IMR-90 (cell line): ENCODE data around the gene GFRA4. TPM values are rescaled to one million over a fixed set of nuclear protein-coding genes. Genes with fewer than 3 reads are reported as not detected.

ENCODE experiments used
- ATAC-seq: fragments of 200-7000 bp; cut with Tn5 transposase; 2 replicates; pipeline ENCODE4 v1.9.1; 2020; ENCODE audit warnings: low read depth, mild to moderate bottlenecking, moderate library complexity
- BruUV-seq: library from RNA; stranded (reverse); fragments of 400-500 nt; replicated peaks from 2 replicates; lab custom pipeline; 2021; lab: Mats Ljungman, UMichigan
- CTCF ChIA-PET: fragments of 300-600 bp; formaldehyde crosslinking; extraction: SDS; loops from one replicate; lab custom pipeline; 2021; ENCODE audit warnings: antibody characterized with exemption; lab: Yijun Ruan, JAX
- POLR2A ChIA-PET: fragments of 300-600 bp; sonication (Branson Sonifier 250); formaldehyde crosslinking; loops from one replicate; lab custom pipeline; 2022; ENCODE audit warnings: antibody characterized with exemption; ENCODE audit not compliant: unreplicated experiment; lab: Charles Lee
- DNase-seq: peaks from one replicate; pipeline ENCODE4 v3.0.0; 2013
- H2AFZ ChIP-seq: replicated peaks from 2 replicates; pipeline ENCODE3; 2013; ENCODE audit warnings: low read length, mild to moderate bottlenecking; ENCODE audit not compliant: poor library complexity
- H2AK5ac ChIP-seq: 2 replicates; pipeline ENCODE4 v1.6.1; 2013; ENCODE audit warnings: low read depth, low read length, inconsistent platforms
- H2AK9ac ChIP-seq: replicated peaks from 2 replicates; pipeline ENCODE3; 2013; ENCODE audit warnings: mild to moderate bottlenecking, low read depth, low read length, moderate library complexity; ENCODE audit not compliant: poor library complexity
- H2BK120ac ChIP-seq: 2 replicates; pipeline ENCODE4 v1.6.1; 2013; ENCODE audit warnings: low read depth, low read length, inconsistent platforms
- H2BK15ac ChIP-seq: 3 replicates; pipeline ENCODE4 v1.6.1; 2013; ENCODE audit warnings: low read depth, low read length, inconsistent platforms
- H2BK20ac ChIP-seq: 2 replicates; pipeline ENCODE4 v1.6.1; 2013; ENCODE audit warnings: low read depth, mild to moderate bottlenecking, inconsistent platforms, low read length, moderate library complexity
- H2BK5ac ChIP-seq: 2 replicates; pipeline ENCODE4 v1.6.1; 2013; ENCODE audit warnings: mild to moderate bottlenecking, low read depth, low read length, inconsistent platforms; ENCODE audit not compliant: poor library complexity, severe bottlenecking
- H3K14ac ChIP-seq: replicated peaks from 2 replicates; pipeline ENCODE4 v1.6.1; 2013; ENCODE audit warnings: low read depth, low read length, inconsistent platforms
- H3K18ac ChIP-seq: 2 replicates; pipeline ENCODE4 v1.6.1; 2013; ENCODE audit warnings: low read depth, low read length, control low read depth
- H3K23ac ChIP-seq: 2 replicates; pipeline ENCODE4 v1.6.1; 2013; ENCODE audit warnings: low read depth, low read length, inconsistent platforms
- H3K27ac ChIP-seq: 2 replicates; pipeline ENCODE4 v1.5.1; 2013; ENCODE audit warnings: mild to moderate bottlenecking, control low read depth, low read length; ENCODE audit not compliant: insufficient read depth
- H3K27me3 ChIP-seq: 2 replicates; pipeline ENCODE4 v1.6.1; 2013; ENCODE audit warnings: low read length; ENCODE audit not compliant: control insufficient read depth, insufficient read depth
- H3K36me3 ChIP-seq: 2 replicates; pipeline ENCODE4 v1.6.1; 2013; ENCODE audit warnings: low read length, mixed read lengths; ENCODE audit not compliant: control insufficient read depth, insufficient read depth
- H3K4ac ChIP-seq: 2 replicates; pipeline ENCODE4 v1.6.1; 2013; ENCODE audit warnings: low read depth, low read length, inconsistent platforms
- H3K4me1 ChIP-seq: 2 replicates; pipeline ENCODE4 v1.6.1; 2013; ENCODE audit warnings: low read length, mixed read lengths; ENCODE audit not compliant: control insufficient read depth, insufficient read depth
- H3K4me2 ChIP-seq: 2 replicates; pipeline ENCODE4 v1.6.1; 2013; ENCODE audit warnings: low read depth, mild to moderate bottlenecking, control low read depth, low read length, moderate library complexity
- H3K4me3 ChIP-seq: 2 replicates; pipeline ENCODE4 v1.5.1; 2013; ENCODE audit warnings: low read depth, mild to moderate bottlenecking, control low read depth, low read length, moderate library complexity; ENCODE audit not compliant: insufficient read depth
- H3K56ac ChIP-seq: 2 replicates; pipeline ENCODE4 v1.6.1; 2013; ENCODE audit warnings: low read length, inconsistent platforms; ENCODE audit not compliant: insufficient read depth; ENCODE audit errors: extremely low read depth
- H3K79me1 ChIP-seq, 2 experiments: 2 replicates each; pipeline ENCODE4 v1.6.1; 2013; ENCODE audit warnings: low read length in 2 of 2, inconsistent platforms in 1 of 2, low read depth in 1 of 2
- H3K9ac ChIP-seq: 2 replicates; pipeline ENCODE4 v1.6.1; 2013; ENCODE audit warnings: low read depth, low read length, control low read depth
- H3K9me1 ChIP-seq: 2 replicates; pipeline ENCODE4 v1.6.1; 2013; ENCODE audit warnings: low read length, inconsistent platforms; ENCODE audit not compliant: insufficient read depth
- H3K9me3 ChIP-seq: 2 replicates; pipeline ENCODE4 v1.6.1; 2013; ENCODE audit warnings: low read length; ENCODE audit not compliant: control insufficient read depth, insufficient read depth
- H4K20me1 ChIP-seq: 2 replicates; pipeline ENCODE4 v1.6.1; 2013; ENCODE audit warnings: low read length, inconsistent platforms; ENCODE audit not compliant: insufficient read depth
- H4K5ac ChIP-seq: 2 replicates; pipeline ENCODE4 v1.6.1; 2013; ENCODE audit warnings: mild to moderate bottlenecking, low read depth, low read length, control low read depth
- H4K8ac ChIP-seq, 2 experiments: 2 replicates each; pipeline ENCODE4 v1.6.1; 2013; ENCODE audit warnings: low read depth in 2 of 2, low read length in 2 of 2, control low read depth in 1 of 2, inconsistent platforms in 1 of 2
- H4K91ac ChIP-seq: 2 replicates; pipeline ENCODE4 v1.6.1; 2013; ENCODE audit warnings: low read depth, low read length, inconsistent platforms; ENCODE audit not compliant: insufficient read depth
- BHLHE40 ChIP-seq: fragments of 150-350 bp; IDR thresholded peaks from 2 replicates; pipeline ENCODE4 v1.6.1; 2016; ENCODE audit warnings: mild to moderate bottlenecking, low read depth, low read length
- CEBPB ChIP-seq: IDR thresholded peaks from 2 replicates; pipeline ENCODE4 v1.6.1; 2012; ENCODE audit warnings: low read depth, low read length, improper control_type of control experiment
- CHD1 ChIP-seq: IDR thresholded peaks from 2 replicates; pipeline ENCODE4 v1.6.1; 2012; ENCODE audit warnings: low read depth, low read length, improper control_type of control experiment
- CTCF ChIP-seq: conservative IDR thresholded peaks from 2 replicates; pipeline ENCODE4 v1.5.1; 2012; ENCODE audit warnings: mild to moderate bottlenecking, low read depth, low read length, improper control_type of control experiment
- ELK1 ChIP-seq: fragments of 150-350 bp; IDR thresholded peaks from 2 replicates; pipeline ENCODE4 v1.6.1; 2016; ENCODE audit warnings: low read depth, mild to moderate bottlenecking, low read length, moderate library complexity, borderline replicate concordance
- MAFK ChIP-seq: IDR thresholded peaks from 2 replicates; pipeline ENCODE4 v1.6.1; 2012; ENCODE audit warnings: low read depth, low read length, improper control_type of control experiment
- MAZ ChIP-seq: IDR thresholded peaks from 2 replicates; pipeline ENCODE4 v1.6.1; 2012; ENCODE audit warnings: low read depth, mild to moderate bottlenecking, low read length, improper control_type of control experiment, moderate library complexity, borderline replicate concordance
- NFE2L2 ChIP-seq: fragments of 150-350 bp; IDR thresholded peaks from 2 replicates; pipeline ENCODE4 v1.6.1; 2016; ENCODE audit warnings: low read depth, mild to moderate bottlenecking, low read length
- RAD21 ChIP-seq: IDR thresholded peaks from 2 replicates; pipeline ENCODE4 v1.6.1; 2012; ENCODE audit warnings: low read length, improper control_type of control experiment
- RCOR1 ChIP-seq: IDR thresholded peaks from 2 replicates; pipeline ENCODE4 v1.6.1; 2012; ENCODE audit warnings: mild to moderate bottlenecking, low read length, improper control_type of control experiment; ENCODE audit not compliant: insufficient replicate concordance
- RFX5 ChIP-seq: IDR thresholded peaks from 2 replicates; pipeline ENCODE4 v1.8.0; 2012; ENCODE audit warnings: low read depth, mild to moderate bottlenecking, low read length, moderate library complexity
- WGBS, 2 experiments: methylation state at CpG; one replicate each; pipeline versions ENCODE4 v1.1.5 to v1.1.7; 2013; ENCODE audit warnings: missing lambda C conversion rate in 2 of 2; ENCODE audit not compliant: insufficient read length in 1 of 2; ENCODE audit errors: extremely low coverage in 2 of 2; 5-methylcytosine and 5-hydroxymethylcytosine counted together
- dilution Hi-C: fragments of 300-500 bp; cut with HindIII; formaldehyde crosslinking; loops from one replicate; pipeline ENCODE4 v1.14.3; 2018; ENCODE audit warnings: low sequenced_read_pairs; ENCODE audit not compliant: unreplicated experiment
- in situ Hi-C: fragments of 300-500 bp; cut with MboI; formaldehyde crosslinking; loops from 3 replicates; pipeline ENCODE4 v1.14.3; 2019; ENCODE audit warnings: low sequenced_read_pairs, inconsistent platforms, mixed read lengths
- intact Hi-C: fragments of 100-400 bp; cut with micrococcal nuclease; formaldehyde crosslinking; loops from 2 replicates; pipeline ENCODE4 v1.10.0; 2022
- polyA plus RNA-seq, 3 experiments: library from polyadenylated mRNA; depleted of rRNA; stranded (reverse); fragments of >200 nt; gene quantifications; 2 replicates each; pipeline ENCODE4 v1.2.3, GENCODE V29; 2012; ENCODE audit warnings: low replicate concordance in 1 of 3
- total RNA-seq: library from RNA; depleted of rRNA; stranded (reverse); fragments of >200 nt; gene quantifications from 2 replicates; pipeline ENCODE4 v1.2.3, GENCODE V29; 2012
- TF ChIP-seq, protein P1 (sequence below): fragments of 150-350 bp; IDR thresholded peaks from 2 replicates; pipeline ENCODE4 v1.6.1; 2017; ENCODE audit warnings: mild to moderate bottlenecking, antibody characterized with exemption, low read length, low read depth

The GFRA4 gene
- total and polyA plus RNA-seq, 2 of the 4 experiments (the other 2 are of a cell fraction) = not detected

DNA sequence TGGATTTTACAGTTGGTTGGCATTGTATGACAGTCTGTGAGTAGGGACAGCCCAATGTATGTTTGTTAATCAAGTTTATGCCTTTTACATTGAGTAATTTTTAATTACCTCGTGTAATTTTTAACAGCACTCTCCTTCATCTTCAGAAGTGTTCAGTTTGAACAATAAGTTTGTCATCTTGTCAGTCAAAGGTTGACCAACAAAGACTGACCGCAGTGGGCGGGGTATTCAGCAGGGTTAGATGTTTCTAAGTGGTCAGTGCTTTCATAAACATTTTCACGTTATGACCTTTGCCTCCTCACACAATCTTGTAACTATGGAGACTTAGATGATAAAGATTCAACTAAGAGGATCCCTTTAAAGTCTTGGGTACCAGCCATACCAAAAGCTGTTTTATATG is 40.8 kb downstream of the GFRA4 start:
- H3K18ac ChIP-seq = no peak overlapping the region
- no peak for TF ChIP-seq RAD21
- no peak for TF ChIP-seq BHLHE40
- TF ChIP-seq RCOR1 = no peak
- no peak for TF ChIP-seq MAFK
- TF ChIP-seq ELK1 = no peak
- TF ChIP-seq NFE2L2 = no peak
- TF ChIP-seq CEBPB = no peak
- TF ChIP-seq RFX5 = no peak
- TF ChIP-seq, protein P1, sequence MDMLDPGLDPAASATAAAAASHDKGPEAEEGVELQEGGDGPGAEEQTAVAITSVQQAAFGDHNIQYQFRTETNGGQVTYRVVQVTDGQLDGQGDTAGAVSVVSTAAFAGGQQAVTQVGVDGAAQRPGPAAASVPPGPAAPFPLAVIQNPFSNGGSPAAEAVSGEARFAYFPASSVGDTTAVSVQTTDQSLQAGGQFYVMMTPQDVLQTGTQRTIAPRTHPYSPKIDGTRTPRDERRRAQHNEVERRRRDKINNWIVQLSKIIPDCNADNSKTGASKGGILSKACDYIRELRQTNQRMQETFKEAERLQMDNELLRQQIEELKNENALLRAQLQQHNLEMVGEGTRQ = no peak
- TF ChIP-seq MAZ = no peak
- TF ChIP-seq CHD1 = no peak
- TF ChIP-seq CTCF = no peak
- H3K4me2 ChIP-seq = no peak overlapping the region
- no peak overlapping the region for H2AFZ ChIP-seq
- H2BK15ac ChIP-seq = no peak overlapping the region
- no peak overlapping the region for H3K4ac ChIP-seq
- H4K8ac ChIP-seq = no peak overlapping the region
- H2BK120ac ChIP-seq = no peak overlapping the region
- POLR2A ChIA-PET = no interaction called here
- no peaks in the 10 kb centered on the region for H3K27me3 ChIP-seq
- no peak overlapping the region for H3K27ac ChIP-seq
- no peak overlapping the region for H4K5ac ChIP-seq
- H3K4me1 ChIP-seq = no peaks in the 10 kb centered on the region
- no peaks in the 10 kb centered on the region for H3K79me1 ChIP-seq
- no peaks in the 10 kb centered on the region for H4K20me1 ChIP-seq
- no peaks in the 10 kb centered on the region for H3K9me3 ChIP-seq
- no peak overlapping the region for H3K56ac ChIP-seq
- DNase-seq (no peak), ATAC-seq (no peak)
- no CpG with 5 or more reads among the region's 4 CpGs for WGBS, 2 experiments
- CTCF ChIA-PET = interaction anchor here (0.5 kb wide), 1 partner anchor 331 kb away, joined by 3 read pairs; no protein-coding TSS in a partner anchor
- intact Hi-C loops = no loop called here
- dilution Hi-C loops = no loop called here
- no peak overlapping the region for H3K9ac ChIP-seq
- H2BK5ac ChIP-seq = no peak overlapping the region
- H2AK5ac ChIP-seq = no peak overlapping the region
- H2BK20ac ChIP-seq = no peak overlapping the region
- peaks cover 3% of the 10 kb centered on the region for H3K9me1 ChIP-seq
- no peak overlapping the region for H3K23ac ChIP-seq
- no TSS peak for BruUV-seq
- H3K36me3 ChIP-seq = peaks cover 5% of the 10 kb centered on the region
- no peak overlapping the region for H3K4me3 ChIP-seq
- no peak overlapping the region for H2AK9ac ChIP-seq
- in situ Hi-C loops = no loop called here
- no peak overlapping the region for H4K91ac ChIP-seq
- no peak overlapping the region for H3K14ac ChIP-seq
